22Rv1 (cell line): ENCODE results near the gene SIPA1L2.

Source experiments
- ZFX ChIP-seq: fragments of 450-650 bp; IDR thresholded peaks from 2 replicates; pipeline ENCODE4 v1.6.1; 2017; ENCODE audit warnings: antibody characterized with exemption, borderline replicate concordance
- TF ChIP-seq, protein P1 (sequence below): fragments of 450-650 bp; IDR thresholded peaks from 2 replicates; pipeline ENCODE4 v1.5.1; 2017; ENCODE audit warnings: mild to moderate bottlenecking

DNA sequence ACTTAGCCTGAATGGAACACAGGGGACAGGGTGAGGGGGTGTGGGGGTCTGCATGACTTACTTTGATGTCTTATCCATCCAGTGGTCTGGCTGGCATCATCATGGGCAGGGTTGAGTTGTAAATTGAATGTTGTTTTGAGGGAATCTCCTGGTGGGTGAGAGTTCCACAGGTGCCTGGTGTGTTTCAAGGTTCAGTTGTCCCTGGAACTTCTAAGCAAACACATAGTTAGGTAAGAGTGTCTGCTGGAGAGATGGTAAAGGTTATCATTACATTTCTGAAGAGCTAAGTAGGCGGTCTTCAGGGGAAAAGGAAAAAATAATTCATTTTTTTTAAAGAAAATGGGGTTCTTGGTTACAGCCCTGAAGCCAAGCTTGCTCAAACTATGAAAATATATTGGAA, 46.0 kb upstream of the SIPA1L2 start:
- TF ChIP-seq, protein P1, sequence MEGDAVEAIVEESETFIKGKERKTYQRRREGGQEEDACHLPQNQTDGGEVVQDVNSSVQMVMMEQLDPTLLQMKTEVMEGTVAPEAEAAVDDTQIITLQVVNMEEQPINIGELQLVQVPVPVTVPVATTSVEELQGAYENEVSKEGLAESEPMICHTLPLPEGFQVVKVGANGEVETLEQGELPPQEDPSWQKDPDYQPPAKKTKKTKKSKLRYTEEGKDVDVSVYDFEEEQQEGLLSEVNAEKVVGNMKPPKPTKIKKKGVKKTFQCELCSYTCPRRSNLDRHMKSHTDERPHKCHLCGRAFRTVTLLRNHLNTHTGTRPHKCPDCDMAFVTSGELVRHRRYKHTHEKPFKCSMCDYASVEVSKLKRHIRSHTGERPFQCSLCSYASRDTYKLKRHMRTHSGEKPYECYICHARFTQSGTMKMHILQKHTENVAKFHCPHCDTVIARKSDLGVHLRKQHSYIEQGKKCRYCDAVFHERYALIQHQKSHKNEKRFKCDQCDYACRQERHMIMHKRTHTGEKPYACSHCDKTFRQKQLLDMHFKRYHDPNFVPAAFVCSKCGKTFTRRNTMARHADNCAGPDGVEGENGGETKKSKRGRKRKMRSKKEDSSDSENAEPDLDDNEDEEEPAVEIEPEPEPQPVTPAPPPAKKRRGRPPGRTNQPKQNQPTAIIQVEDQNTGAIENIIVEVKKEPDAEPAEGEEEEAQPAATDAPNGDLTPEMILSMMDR, result no peak
- TF ChIP-seq ZFX, result no peak
